ENCODE data around the gene PTGDS.

DNA sequence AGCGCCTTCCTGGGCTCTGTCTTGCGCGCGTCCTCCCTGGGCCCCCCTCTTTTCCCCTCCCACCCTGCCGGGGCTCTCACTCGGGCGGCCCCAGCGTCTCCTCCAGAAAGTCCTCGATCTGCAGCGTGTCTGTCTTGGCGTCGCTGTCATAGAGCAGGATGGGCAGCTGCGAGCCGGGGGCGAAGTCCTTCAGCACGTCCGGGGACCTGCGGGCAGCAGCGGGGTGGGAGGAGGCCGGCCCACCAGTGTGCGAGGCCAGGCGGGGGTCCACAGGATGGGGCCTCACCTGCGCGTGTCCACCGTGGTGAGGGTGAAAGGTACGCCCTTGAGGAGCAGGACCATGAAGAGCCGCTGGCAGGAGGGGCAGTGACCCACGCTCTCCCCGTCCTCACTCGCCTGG is 18.1 kb downstream of the PTGDS start:
- TF ChIP-seq, protein P1, sequence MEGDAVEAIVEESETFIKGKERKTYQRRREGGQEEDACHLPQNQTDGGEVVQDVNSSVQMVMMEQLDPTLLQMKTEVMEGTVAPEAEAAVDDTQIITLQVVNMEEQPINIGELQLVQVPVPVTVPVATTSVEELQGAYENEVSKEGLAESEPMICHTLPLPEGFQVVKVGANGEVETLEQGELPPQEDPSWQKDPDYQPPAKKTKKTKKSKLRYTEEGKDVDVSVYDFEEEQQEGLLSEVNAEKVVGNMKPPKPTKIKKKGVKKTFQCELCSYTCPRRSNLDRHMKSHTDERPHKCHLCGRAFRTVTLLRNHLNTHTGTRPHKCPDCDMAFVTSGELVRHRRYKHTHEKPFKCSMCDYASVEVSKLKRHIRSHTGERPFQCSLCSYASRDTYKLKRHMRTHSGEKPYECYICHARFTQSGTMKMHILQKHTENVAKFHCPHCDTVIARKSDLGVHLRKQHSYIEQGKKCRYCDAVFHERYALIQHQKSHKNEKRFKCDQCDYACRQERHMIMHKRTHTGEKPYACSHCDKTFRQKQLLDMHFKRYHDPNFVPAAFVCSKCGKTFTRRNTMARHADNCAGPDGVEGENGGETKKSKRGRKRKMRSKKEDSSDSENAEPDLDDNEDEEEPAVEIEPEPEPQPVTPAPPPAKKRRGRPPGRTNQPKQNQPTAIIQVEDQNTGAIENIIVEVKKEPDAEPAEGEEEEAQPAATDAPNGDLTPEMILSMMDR (tag by site-specific recombination; IDR thresholded peaks at IDR 0.05), result no peak
- TF ChIP-seq ZNF555 (tag by site-specific recombination; conservative IDR thresholded peaks at IDR 0.05), result no peak
- TF ChIP-seq ZNF585B (tag by site-specific recombination; IDR thresholded peaks at IDR 0.05), result no peak
- no peak for TF ChIP-seq GLIS2 (tag by site-specific recombination; IDR thresholded peaks at IDR 0.05)
- TF ChIP-seq, protein P2, sequence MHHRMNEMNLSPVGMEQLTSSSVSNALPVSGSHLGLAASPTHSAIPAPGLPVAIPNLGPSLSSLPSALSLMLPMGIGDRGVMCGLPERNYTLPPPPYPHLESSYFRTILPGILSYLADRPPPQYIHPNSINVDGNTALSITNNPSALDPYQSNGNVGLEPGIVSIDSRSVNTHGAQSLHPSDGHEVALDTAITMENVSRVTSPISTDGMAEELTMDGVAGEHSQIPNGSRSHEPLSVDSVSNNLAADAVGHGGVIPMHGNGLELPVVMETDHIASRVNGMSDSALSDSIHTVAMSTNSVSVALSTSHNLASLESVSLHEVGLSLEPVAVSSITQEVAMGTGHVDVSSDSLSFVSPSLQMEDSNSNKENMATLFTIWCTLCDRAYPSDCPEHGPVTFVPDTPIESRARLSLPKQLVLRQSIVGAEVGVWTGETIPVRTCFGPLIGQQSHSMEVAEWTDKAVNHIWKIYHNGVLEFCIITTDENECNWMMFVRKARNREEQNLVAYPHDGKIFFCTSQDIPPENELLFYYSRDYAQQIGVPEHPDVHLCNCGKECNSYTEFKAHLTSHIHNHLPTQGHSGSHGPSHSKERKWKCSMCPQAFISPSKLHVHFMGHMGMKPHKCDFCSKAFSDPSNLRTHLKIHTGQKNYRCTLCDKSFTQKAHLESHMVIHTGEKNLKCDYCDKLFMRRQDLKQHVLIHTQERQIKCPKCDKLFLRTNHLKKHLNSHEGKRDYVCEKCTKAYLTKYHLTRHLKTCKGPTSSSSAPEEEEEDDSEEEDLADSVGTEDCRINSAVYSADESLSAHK (tag by site-specific recombination; IDR thresholded peaks at IDR 0.05), result no peak
- TF ChIP-seq ZNF274 (IDR thresholded peaks at IDR 0.05; ENCODE audit: low read length), result no peak
- no peak for TF ChIP-seq ZNF274 (tag by site-specific recombination; IDR thresholded peaks at IDR 0.05; ENCODE audit: borderline replicate concordance)
- TF ChIP-seq, protein P3, sequence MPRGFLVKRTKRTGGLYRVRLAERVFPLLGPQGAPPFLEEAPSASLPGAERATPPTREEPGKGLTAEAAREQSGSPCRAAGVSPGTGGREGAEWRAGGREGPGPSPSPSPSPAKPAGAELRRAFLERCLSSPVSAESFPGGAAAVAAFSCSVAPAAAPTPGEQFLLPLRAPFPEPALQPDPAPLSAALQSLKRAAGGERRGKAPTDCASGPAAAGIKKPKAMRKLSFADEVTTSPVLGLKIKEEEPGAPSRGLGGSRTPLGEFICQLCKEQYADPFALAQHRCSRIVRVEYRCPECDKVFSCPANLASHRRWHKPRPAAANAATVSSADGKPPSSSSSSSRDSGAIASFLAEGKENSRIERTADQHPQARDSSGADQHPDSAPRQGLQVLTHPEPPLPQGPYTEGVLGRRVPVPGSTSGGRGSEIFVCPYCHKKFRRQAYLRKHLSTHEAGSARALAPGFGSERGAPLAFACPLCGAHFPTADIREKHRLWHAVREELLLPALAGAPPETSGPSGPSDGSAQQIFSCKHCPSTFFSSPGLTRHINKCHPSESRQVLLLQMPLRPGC (tag by site-specific recombination; IDR thresholded peaks at IDR 0.05), result no peak
- TF ChIP-seq MZF1 (tag by site-specific recombination; IDR thresholded peaks at IDR 0.05; ENCODE audit: borderline replicate concordance), result no peak
- no peak for TF ChIP-seq ZNF792 (tag by site-specific recombination; IDR thresholded peaks at IDR 0.05)
- TF ChIP-seq ZNF157 (tag by site-specific recombination; IDR thresholded peaks at IDR 0.05), result no peak
- TF ChIP-seq ZNF292 (tag by site-specific recombination; IDR thresholded peaks at IDR 0.05; ENCODE audit: borderline replicate concordance, low read depth), result no peak
- TF ChIP-seq PRDM1 (tag by site-specific recombination; IDR thresholded peaks at IDR 0.05), result no peak
- TF ChIP-seq ZNF311 (tag by site-specific recombination; IDR thresholded peaks at IDR 0.05; ENCODE audit: borderline replicate concordance), result no peak

Measured in HEK293 (cell line).